GM23338 (cell line): ENCODE measurements around the gene ZFHX3.

Experiments
- CTCF ChIP-seq, 2 experiments: fragments of 200-600 bp in 1 of 2; sonication (generic) in 1 of 2; conservative IDR thresholded peaks; 2 replicates each; pipeline versions ENCODE4 v1.5.1 to v1.6.1; 2016 to 2017; ENCODE audit warnings: antibody characterized with exemption in 2 of 2, low read depth in 2 of 2, mild to moderate bottlenecking in 2 of 2, moderate library complexity in 1 of 2
- EZH2 ChIP-seq: fragments of 200-600 bp; sonication (generic); IDR thresholded peaks from one replicate; pipeline ENCODE4 v1.8.0; 2017; ENCODE audit warnings: antibody characterized with exemption, mild to moderate bottlenecking, low read depth; ENCODE audit not compliant: unreplicated experiment
- POLR2AphosphoS5 ChIP-seq: IDR thresholded peaks from 2 replicates; pipeline ENCODE4 v1.6.1; 2016; ENCODE audit warnings: antibody characterized with exemption, low read depth
- REST ChIP-seq: IDR thresholded peaks from one replicate; pipeline ENCODE4 v1.6.1; 2018; ENCODE audit warnings: antibody characterized with exemption; ENCODE audit not compliant: unreplicated experiment

DNA sequence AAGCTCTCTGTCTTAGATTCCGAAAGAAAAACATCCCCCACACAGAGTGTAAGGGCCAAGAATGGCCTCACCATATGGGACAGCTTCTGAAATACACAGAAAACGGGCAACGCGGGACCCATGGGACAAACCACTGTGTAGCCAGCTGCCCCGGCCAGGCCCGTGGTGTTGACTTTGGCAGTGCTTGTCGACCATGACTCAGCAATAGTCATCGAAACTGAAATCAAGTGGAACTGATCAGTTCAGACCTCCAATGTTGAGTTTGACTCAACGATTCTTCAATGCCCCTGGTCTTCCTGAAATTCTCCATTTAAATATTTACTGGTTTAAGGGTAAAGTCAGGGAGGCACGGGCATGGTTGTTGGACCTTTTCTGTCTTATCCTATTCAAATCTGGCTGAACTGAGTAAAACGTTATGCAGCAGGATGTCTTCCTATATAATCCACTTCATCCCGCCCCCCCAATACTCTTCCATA, 27.5 kb downstream of the ZFHX3 start:
- no peak for TF ChIP-seq CTCF (conservative IDR thresholded peaks at IDR 0.05; ENCODE audit: low read depth in 2 of 2)
- TF ChIP-seq POLR2AphosphoS5 = no peak
- TF ChIP-seq EZH2 = no peak
- TF ChIP-seq REST = no peak
